HG03064 (cell line): ENCODE data around the gene GSDME.
"Not testable (repeated sequence)": the region's sequence is repeated elsewhere in the genome, so short reads cannot be mapped to it uniquely, and the experiment has no call there.

Experiments used
- ATAC-seq: cut with Tn5 transposase; IDR thresholded peaks from one replicate; pipeline ENCODE4 v1.9.1; 2021; ENCODE audit warnings: low read depth; ENCODE audit not compliant: unreplicated experiment

GSDME gene

DNA sequence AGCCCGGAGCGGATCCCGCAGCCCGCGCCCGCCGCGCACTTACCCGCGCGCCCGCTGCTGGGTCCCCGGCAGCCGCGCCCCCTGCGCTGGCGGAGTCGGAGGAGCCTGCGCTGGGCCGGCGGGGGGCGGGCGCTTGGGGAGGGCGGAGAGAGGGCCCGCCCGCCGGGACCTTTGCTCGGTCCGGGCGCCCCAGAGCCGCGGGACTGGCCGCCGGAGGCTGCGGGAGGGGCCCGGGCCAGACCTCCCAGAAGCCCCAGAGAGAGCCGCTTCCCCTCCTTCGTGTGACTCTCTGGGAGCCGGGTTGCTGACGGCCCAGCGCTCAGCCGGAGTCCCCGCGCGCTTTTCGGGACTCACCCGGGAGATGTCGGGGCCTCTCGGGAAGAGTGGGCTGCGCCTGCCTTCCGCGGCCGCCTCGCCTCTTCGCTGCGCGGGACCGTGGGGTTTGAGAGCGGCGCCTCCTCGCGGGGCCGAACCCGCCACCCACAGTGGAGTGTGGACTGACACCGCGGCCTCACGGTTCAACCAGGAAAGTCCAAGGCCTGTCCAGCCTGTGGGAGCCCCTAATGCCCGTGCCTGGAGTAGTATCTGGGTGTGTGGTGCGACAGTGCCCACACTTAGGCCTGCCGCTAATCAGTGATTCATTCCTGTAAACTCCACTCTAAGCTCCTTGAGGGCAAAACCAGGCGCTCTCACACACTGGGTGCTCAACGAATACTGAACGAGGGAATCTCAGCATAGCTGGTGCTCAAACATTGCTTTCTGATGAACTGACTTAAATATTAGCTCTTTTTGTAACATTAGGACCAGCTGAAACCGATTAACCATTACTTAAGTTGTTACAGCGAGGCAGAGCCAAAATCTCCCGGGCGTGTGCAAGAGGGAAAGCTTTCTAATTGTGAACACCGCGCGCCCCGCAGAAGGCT lies at the start of gene GSDME:
TSS of gene GSDME (minus strand) at position 112 of the 923 bp plus-strand sequence. CDS start 7,690 bp downstream, outside the sequence.
- ATAC-seq = peak; percentile 49

DNA sequence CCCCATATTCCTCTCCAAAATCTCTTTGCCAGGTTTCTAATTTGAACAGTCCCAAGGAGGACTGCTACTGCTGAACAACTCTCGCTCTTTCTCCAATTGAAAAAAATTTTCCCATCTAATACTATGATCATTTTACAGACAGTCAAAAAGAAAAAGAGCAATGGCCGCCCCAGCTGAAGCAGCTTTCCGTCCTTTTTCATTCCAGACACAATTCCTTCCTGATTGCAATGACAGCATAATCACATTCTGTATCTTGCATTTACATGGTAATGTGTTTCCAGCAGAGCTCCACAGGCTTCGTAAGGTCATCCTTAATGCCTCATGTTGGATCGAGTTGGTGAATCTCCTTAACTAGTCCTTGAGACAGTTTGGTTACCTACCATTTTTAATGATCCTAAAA lies 45.0 kb upstream of the GSDME start:
- ATAC-seq = no peak

DNA sequence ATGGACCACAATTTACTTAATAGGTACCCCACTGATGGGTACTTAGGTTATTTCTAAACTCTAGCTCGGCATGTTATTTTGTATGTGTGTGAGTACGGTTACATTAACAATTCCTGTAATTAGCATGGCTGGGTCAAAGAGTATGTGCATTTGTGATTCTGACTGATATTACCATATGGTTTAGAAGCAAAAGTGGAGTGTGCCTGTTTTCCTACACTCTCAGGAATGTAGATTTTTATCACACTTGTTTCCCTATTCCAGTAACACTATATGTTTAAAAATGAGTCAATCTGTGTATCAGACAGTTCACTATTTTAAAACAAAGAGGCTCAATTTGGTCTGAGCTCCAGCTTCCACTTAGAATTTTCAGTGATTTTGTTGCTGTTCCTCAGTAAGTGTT lies 44.6 kb upstream of the GSDME start:
- ATAC-seq = no peak

DNA sequence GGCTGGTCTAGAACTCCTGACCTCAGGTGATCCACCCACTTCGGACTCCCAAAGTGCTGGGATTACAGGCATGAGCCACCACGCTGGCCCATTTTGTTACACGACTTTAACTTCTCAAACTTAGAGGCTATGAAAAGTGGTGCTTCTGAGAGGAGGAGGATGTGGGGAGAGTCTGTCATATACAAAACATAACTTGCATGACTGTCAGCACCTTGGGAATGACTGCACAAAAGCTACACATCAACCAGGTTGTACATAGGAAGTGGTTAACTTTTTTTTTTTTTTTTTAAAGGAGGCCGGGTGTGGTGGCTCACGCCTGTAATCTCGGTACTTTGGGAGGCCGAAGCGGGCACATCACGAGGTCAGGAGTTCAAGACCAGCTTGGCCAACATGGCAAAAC lies 43.4 kb upstream of the GSDME start:
- ATAC-seq = no peak

DNA sequence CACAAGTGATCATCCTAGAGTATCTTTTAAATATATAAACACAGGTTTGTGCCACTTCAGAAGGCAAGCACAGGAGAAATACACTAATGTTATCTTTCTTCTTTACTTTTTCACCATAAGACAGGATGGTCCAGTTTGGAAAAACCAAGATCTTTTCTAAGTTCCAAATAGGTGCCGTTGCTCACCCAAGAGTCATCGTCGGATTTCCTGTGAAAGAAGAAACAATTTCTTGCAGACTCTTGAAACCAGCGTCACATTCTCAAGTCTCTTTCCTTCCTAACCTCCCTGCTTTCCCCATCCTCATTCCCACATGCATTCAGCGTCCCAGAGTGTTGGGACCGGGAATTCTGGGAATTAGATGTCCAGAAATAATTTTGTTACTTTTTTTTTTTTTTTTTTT lies 42.8 kb upstream of the GSDME start:
- no peak for ATAC-seq

DNA sequence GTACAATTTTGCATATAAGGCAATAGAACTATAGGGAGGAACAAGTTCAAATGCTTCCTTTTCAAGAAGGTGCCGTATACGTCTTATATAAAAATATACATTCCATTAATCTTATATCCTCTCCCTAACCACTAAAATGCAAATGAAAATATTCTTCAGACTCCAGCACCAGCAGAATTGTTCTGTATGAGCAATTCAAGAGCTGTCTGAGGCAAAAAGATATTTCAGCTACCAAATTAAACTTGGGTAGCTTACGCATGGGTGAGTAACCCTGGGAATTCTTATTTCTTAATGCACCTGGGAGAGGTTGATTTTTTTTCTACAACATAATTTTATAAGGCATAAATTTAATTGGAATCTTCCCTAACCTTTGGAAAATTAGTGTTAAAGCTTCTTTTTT lies 42.2 kb upstream of the GSDME start:
- no peak for ATAC-seq

DNA sequence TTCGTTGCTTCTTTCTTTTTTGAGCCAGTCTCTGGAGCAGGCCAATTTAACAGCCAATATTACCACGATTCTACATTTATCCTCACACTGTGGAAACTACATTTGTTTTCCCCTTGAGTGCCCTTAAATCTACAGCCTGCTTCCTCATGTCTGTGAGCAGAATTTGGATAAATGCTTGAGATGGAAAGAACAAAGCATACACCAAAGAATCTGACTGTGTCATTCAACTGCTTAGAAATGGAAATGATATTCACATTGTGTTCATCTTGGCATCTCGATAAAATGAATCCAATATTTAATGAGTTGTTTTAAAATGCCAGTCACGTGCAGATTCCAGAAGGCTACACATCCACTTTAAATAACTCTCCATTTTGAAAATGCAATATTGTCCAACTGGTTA lies 41.0 kb upstream of the GSDME start:
- no peak for ATAC-seq

DNA sequence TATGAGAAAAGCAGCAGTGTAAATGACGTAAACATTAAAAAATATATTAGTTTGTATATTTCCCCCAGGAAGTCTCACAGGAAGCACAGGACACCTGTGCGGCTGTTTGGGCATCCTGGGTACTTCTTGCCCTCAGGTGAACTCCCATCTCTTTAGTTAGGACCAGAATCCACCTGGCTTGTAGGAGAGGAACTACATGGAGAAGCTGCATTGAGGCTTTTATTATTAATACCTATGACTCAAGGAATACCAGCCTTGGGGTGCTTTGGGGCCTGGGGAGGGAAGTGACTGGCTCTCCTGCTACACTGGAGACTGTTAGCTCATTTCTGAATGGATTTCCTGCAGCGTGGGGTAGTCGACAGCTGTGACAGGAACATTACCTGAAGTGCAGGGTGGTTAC lies 40.0 kb upstream of the GSDME start:
- no peak for ATAC-seq

DNA sequence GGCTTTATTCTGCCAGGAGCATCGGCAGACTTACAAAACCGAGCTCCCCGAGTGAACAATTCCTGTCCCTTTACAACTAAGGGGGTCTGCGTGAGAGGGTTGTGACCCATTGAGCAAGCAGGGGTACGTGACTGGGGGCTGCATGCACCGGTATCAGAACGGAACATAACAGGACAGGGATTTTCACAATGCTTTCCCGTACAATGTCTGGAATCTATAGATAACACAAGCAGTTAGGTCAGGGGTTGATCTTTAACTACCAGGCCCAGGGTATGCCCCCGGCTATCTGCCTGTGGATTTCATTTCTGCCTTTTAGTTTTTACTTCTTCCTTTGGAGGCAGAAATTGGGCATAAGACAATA lies 38.1 kb upstream of the GSDME start:
- no peak for ATAC-seq

DNA sequence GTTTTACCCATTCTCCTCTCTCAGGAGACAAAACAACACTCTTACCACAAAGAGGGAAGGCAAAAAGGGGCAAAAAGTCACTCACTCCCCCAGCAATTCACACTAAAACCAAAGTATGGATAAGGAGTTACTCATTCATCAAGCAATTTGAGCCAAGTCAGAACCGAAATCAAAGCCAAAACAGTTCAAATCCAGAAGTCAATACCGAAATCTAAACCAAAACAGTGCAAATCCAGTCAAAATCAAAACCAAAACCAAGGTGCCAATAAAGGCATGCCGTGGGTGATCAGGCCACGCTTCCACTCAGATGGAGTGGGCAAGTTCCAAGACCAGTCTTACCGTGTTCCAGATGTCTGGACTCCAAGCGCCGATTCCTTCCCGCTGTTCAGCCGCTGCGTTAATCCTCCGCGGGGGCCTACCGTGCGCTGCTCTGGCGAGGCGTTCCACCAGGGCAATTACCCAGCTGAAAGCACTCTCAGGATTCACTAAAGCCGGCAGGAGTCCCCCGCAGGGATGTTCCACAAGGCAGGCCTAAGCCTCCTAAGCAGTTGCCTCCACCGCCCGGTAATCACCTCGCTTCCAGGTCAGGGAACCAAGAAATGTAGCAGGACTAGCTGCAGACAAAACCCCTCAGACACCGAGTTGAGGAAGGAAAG lies 37.6 kb upstream of the GSDME start:
- ATAC-seq = not testable (repeated sequence)

DNA sequence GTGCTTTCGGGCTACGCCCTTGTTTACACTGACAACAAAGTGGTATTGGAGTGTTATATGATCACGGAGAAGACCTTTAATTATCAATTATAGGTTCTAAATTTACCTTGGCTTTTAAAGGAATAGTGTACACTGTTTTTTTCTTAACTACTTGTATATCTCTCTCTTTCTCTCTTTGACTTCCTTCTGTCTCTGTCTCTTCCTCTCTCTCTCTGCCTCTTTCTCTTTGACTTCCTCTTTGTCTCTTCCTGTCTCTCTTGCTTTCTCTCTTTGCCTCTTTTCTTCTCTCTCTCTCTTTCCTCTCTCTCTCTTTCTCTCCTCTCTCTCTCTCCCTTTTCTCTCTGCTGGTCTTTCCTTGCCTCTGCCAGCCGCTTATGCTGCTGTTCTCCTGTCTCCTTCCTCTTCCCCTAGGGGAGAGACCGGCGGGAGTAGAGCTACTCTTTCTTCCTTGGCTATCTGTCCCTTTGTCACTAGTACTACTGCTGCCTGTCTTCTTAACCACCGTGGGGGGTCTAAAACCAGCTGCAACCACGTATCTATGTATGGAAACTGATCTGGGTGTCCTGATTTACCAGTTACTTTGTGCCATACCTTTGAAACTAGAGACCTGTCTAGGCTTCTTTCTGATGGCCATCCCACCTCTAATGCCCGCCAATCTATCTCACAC lies 36.9 kb upstream of the GSDME start:
- ATAC-seq = no peak

DNA sequence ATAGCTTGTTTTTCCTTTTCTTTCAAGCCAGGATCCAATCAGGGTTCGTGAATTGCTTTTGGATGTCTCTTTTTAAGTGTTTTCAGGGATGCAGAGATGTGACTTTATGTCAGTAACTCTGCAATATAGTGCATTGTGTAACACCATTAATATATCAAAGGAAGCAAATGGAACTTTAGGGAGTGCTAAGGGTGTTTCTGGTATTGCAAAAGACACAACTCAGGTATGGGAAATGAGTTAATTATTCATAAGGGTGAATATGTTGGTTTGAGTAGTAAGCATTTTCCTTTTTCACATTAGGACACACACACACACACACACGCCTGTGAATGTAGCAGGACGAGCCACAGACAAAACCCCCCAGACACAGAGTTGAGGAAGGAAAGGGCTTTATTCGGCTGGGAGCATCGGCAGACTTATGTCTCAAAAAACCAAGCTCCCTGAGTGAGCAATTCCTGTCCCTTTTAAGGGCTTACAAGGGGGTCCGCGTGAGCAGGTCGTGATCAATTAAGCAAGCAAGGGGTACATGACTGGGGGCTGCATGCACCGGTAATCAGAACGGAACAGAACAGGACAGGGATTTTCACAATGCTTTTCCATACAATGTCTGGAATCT lies 31.8 kb upstream of the GSDME start:
- ATAC-seq = no peak

DNA sequence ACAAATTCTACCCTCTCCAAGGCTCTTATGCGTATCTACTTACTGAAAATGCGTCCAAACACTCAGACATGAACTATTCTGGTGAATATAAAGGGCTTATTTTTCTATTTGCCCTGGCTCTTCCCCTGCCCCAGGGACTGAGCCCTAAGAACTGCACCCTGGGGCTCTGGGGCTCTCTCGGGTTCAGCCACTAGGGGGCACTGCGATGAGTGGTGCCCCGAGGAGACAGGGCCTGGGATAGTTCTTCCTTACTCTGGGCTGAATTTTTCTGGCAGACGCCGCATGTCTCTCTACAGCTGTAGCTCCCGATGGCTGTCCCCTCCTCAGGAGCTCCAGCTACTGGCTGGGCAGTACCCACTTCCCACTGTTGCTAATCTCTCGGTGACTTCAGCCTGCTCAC lies 30.8 kb upstream of the GSDME start:
- ATAC-seq = no peak

DNA sequence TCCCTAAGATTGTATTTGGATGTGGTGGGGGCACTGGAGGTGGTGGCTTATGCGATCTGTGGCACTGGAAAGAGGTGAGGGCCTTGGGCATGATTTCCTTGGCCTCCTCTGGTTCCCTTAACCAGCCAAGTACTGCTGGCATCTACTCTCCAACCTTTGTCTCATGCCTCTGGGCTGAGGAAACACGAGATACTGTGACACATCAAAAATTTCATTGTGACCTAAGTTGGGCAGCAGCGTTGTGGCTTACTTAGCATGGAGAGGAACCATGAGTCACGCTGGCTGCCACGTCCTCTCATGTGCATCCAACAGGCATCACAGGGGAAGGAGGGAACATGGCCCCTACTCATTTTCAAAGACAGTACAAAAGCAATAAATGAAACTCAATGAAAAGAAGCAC lies 29.7 kb upstream of the GSDME start:
- peak; percentile 94 for ATAC-seq

DNA sequence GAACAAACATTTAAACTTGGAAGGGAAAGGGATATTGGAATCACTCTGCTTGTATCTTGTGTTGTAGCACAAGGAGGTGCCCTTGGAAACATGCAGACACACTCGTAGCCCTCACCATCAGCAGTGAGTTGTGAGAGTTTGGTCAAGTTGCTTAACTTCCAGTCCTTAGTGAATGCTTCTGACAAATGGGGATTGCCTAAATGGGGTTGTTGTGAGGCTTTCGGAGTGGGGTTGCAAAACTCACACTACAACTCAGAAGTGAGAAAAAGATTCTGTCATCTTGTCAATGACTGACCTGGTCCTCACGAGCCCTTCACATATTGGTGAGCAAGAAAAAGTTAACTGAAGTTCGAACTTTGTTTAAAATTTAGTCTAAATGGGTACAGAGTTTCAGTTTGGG lies 29.0 kb upstream of the GSDME start:
- no peak for ATAC-seq

DNA sequence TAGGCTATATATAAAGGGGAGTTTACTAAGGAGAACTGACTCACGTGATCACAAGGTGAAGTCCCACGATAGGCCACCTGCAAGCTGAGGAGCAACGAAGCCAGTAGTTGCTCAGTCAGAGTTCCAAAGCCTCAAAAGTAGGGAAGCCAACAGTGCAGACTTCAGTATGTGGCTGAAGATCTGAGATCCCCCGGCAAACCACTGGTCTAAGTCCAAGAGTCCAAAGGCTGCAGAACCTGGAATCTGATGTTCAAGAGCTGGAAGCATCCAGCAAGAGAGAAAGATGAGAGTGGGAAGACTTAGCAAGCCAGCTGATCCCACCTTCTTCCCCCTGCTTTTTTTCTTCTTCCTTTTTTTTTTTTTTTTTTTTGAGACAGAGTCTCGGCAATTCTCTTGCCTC lies 27.0 kb upstream of the GSDME start:
- ATAC-seq = no peak

DNA sequence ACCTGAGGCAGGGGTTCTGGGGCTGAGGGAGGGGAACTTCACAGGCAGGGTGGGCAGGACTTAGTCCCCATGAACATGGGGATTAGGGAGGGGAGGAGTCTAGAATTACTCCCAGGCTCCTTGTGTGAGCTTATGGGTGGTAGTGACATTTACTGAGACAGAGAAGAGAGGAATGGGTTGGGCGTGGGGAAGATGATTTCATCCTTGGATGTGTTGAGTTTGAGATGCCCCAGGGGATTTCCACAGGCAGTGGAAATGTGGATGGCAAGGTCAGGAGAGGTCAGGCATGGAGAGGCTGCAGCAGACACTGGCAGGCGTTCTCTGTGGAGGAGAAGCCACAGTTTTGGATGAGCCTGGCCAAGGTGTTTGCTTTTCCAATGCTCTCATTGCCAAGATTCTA lies 26.4 kb upstream of the GSDME start:
- ATAC-seq = no peak

DNA sequence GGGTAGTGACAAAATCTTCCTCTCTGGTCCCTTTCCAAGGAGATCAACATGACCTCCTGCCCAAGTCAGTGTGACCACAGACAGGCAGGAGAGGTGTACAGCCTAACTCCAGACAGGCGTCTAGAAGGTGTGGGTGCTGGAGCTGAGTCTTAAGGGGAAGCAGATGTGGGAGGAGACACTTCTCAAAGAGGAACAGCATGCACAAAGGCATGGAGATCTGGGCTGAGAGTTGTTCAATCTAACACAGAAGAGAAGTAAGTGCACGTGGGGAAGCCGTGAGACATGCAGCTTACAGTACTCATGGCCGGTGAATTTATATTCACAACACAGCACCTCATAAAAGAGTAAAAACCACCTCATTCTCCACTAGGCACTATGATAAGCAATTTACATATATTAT lies 23.8 kb upstream of the GSDME start:
- no peak for ATAC-seq

DNA sequence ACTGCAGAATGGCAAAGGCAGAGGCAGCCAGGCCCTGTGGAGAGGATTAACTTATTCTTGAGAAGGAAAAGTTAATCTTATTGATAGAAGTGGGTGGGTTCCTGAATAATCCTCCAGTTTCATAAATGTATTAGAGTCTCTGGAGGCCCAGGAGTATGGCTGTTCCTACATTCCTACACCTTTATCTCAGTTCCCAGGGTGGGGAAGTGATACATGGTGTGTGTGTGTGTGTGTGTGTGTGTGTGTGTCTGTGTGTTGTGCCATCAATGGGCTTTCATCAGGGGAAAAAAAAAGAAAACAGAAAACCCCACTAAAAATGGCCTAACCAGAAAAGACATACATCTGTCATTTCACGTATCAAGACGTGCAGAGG lies 22.0 kb upstream of the GSDME start:
- no peak for ATAC-seq

DNA sequence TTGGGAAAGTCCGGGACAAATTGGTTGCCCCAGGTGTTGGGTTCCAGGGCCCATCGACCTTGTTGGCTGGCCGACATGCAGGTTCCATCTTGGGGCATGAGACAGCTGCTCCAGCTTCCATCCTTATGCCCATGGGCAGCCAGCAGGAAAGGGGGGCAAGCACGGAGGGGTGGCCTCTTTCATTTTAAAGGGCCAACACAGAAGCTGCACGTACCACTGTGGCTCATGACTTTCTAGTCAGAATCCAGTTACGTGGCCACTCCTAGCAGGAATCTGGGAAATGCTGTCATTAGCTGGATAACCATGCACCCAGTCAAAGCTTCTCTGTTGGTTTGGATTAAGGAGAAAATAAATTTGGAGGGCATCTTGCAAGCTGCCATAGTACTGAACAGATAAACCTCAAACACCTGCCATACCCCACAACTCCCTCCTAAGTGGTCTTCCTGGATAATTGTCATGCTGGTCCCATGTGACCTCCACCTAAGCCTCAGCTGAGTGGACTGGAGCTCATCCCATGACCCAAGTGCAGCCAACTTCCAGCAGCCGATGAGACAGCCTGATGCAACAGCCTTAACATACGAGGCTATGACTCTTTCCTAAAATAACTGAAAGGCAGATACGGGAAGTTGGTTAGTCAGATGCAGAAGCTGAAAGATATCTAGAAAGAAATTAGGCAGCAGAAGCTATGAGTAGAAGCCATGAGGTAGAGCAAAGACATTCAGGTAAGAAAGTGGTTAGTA lies 21.4 kb upstream of the GSDME start:
- ATAC-seq = no peak

DNA sequence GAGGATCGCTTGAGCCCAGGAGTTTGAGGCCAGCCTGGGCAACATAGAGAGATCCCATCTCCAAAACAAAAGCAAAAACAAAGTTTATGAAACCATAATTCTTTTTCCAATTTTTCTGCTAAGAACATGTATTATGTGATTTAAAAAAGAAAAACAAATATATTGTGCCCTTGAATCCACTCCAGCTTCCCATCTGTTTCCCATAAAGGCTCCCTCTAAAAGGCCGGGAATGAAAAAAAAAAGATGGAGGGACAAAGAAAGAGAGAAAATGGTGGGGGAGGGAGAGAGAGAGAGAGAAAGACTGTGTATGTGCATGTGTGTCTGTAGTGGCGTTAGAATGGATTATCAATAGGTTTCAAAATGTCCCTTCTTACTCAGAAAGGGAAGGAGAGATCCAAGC lies 20.5 kb upstream of the GSDME start:
- ATAC-seq = no peak
